HG03432 (cell line): ENCODE results near the gene ANKS1A.
"Not testable (repeated sequence)": the region's sequence is repeated elsewhere in the genome, so short reads cannot be mapped to it uniquely, and the experiment has no call there.

ENCODE experiments used
- ATAC-seq: cut with Tn5 transposase; IDR thresholded peaks from one replicate; pipeline ENCODE4 v1.9.1; 2021; ENCODE audit warnings: mild to moderate bottlenecking, moderate library complexity; ENCODE audit not compliant: unreplicated experiment

Gene ANKS1A

DNA sequence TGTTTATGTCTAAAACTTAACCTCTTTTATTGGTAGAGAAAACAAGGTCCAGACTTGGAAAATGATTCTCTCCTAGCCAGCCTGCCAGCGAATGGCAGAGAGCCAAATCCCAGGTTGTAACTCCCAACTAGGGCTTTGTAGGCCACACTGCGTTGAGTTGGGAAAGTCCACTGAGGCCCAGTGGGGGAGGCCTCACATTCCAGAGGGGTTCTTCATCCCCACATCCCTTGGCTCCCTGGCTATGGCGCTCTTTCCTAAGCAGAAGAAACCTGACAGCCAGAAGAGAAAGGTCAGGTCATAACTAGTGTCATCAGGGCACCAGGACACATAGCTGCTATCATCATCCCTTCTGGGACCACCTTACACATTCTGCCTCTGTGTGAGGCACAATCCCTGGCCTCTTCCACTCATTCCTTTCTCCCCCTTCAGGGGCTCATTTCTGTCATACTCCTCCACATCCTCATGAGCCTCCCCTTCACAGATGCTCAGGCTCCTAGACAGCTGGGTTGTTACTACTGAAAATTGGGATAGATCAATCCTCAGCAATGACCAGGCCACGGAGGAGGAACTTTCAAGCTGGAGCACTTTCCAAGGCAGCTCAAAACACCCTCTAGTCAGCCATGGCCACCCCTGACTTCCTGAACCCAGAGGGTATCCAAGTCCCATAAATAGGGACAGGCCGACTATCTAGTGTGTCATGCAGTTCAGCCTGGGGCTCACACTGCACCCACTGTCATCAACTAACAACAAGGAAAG lies 203.5 kb downstream of the ANKS1A start:
- no peak for ATAC-seq

DNA sequence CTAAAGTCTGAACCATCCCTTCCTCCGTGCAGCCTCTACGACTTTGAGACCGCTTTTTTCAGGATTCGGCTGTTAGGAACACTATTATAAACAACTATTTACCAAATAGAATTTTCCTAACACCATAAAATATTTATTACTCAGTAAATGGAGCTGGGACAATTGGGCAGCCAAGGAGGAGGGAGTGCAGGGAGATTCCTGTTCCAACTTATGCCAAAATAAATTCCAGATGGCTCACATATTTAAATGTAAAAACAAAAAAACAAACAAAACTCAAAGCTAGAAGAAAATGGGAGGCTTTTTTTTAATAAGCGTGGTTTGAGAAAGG lies 204.0 kb downstream of the ANKS1A start:
- ATAC-seq = no peak

DNA sequence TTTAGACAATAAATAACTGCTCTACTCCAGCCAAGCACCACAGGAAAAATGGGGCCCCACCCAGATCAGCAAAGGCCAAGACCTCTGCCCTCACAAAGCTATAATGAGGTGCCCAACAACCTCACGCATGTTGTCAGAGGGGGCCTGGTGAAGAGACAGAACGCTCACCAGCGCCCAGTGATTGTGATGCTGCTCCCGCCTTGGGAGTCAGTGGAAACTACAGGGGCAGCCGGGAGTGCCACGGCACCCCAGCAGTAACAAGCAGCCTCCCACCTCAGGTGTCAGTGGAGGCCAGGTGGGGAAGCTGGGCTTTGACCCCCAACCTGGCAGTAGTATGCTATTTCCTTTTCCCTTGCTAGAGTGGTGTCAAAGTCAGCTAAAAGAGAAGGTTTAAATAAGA lies 204.7 kb downstream of the ANKS1A start:
- no peak for ATAC-seq

DNA sequence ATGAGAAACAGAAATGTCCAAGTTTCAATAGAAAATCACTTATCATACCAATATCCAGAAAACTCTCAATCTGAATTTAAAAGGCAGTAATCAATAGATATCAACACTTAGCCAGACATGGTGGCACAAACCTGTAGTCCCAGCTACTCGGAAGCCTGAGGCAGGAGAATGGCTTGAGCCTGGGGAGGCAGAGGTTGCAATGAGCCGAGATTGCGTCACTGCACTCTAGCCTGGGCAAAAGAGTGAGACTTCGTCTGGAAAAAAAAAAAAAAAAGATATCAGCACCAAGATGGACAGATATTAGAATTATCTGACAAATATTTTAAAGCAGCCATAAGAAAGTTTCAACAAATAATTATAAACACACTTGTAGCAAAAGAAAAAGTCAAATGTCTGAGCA lies 205.1 kb downstream of the ANKS1A start:
- ATAC-seq = no peak

DNA sequence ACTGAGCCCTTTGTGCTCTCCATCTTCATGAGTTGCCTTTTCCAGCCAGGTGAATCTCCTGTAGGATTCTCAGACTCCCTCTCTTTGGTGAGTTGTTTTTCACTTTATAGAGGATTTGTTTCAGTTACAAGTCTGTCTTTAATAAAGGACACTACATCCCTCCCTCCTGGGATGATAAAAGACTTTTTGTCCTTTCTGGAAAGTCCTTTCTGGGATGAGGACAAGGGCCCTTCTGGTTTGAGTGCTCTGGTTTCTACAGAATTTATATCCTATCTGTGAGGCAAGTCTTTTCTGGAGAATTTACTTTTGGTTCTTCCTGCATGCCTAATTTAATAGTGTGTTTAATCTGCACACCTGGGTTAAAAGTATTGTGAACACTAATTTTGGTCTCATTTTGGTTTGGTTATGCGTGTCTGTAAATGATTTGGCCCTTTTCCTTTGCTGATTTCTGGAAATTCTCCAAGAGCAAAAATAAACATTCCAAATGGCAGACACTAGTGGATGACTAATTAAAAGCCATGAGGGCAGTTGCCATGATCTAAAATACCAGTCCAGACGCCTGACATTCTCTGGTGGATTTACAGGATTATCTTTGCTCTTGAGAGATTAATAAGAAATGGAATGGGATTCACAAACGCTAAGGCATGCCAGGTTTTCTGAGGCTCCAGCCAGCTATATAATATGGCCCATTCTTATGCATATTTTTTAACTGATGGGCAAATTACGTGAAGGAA lies 207.2 kb downstream of the ANKS1A start:
- no peak for ATAC-seq

DNA sequence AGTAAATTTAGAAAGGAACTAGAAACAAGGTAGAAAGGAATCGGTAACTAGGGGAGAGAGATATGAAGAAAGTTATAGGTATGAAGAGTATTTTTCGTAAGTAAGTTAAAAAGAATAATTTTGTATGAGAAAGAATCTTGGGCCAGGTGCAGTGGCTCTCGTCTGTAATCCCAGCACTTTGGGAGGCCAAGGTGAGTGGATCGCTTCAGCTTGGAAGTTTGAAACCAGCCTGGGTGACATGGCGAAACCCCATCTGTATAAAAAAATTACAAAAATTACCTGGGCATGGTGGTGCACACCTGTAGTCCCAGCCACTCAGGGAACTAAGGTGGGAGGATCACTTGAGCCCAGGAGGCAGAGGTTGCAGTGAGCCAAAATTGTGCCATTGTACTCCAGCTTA lies 210.1 kb downstream of the ANKS1A start:
- no peak for ATAC-seq

DNA sequence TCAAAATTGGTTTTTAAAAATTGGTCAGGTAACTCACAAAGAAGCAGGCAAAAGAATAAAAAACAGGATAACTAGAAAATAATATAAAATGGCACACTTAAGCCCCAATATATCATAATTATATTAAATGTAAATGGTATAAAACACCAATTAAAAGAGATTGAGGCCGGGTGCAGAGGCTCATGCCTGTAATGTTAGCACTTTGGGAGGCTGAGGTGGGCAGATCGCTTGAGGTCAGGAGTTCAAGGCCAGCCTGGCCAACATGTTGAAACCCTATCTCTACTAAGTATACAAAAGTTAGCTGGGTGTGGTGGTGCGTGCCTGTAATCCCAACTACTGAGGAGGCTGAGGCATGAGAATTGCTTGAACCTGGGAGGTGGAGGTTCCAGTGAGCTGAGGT lies 216.0 kb downstream of the ANKS1A start:
- no peak for ATAC-seq

DNA sequence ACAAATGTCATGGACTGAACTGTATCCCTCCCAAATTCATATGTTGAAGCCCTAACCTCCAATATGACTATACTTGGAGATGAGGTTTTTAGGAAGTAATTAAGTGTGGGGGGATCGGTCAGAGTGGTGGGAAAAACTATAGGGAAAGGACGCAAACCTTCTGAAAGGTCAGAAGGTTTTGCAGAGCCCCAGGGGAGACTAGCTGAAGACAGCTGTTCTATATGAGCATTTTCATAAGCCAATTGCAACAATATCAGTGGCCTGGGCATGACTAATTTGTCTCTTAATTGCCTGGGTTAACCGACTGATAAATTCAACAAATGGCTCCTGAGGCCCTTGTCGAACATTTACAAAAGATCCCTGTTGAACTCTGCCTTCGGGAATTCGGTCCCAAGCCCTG lies 217.0 kb downstream of the ANKS1A start:
- ATAC-seq = not testable (repeated sequence)

DNA sequence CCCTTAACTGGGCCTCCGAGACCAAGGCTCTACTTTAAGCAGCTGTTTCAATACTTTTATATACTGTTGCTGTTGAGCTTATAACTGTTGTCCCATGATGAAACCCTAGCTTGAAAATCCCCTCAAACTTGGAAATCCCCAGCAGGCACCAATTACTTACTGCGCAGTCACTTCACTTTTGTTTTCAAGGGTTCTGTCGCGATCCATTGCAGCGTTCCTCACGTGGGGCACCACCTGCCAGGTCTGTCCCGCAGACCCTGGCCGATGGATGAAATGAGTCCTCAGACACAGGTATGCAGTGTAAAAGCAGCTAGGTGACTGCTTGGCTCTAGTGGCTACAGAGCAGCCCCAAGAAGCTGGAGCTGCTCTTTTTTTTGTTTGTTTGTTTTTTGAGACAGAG lies 218.2 kb downstream of the ANKS1A start:
- not testable (repeated sequence) for ATAC-seq

DNA sequence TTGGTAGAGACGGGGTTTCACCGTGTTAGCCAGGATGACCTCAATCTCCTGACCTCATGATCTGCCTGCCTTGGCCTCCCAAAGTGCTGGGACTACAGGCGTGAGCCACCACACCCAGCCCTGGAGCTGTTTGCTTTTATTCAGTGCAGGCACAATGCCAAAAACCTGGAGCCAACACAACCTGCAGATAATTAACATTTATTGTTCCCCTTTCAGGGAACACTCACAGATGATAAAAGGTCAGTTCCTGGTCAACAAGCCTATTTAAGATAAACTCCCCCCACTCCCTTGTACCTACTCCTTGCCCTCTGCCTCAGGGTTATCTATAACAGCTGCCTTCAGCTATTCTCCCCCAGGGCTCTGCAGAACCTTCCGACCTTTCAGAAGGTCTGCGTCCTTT lies 218.7 kb downstream of the ANKS1A start:
- ATAC-seq = not testable (repeated sequence)

DNA sequence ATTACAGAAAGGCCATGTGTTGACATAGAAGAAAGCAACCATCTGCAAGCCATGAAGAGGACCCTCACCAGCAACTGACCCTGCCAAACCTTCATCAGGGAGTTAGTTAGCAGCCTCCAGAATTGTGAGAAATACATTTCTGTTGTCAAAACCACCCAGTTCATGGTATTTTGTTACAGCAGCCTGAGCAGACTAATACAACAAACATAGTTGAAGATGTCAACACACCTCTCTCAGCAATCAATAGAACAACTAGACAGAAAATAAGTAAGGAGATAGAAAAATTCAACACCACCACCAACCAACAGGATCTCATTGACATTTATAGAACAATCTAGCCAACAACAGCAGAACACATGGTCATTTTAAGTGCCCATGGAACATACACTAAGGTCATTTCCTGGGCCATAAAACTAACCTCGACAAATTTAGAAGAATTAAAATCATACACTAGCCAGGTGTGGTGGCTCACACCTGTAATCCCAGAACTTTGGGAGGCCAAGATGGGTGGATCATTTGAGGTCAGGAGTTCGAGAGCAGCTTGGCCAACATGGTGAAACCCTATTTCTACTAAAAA lies 219.3 kb downstream of the ANKS1A start:
- no peak for ATAC-seq

DNA sequence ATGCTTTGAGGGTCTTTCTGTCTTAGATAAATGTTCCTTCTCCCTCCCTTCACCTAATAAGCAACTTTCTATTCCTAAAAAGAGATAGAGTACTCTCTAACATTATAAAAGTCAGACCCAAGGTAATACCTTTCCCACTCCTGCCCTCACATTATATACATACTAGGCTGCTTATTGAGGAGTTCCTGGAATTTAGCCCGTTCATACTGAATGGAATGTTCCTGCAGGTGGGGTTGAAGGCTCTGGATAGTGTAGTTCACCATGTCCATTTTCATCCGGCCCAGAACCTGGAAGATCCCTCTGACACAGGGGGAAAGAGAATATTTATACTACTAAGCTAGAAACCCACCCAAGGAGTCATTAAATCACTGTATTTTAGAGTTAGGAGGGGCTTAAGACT lies 231.7 kb downstream of the ANKS1A start:
- ATAC-seq = no peak

DNA sequence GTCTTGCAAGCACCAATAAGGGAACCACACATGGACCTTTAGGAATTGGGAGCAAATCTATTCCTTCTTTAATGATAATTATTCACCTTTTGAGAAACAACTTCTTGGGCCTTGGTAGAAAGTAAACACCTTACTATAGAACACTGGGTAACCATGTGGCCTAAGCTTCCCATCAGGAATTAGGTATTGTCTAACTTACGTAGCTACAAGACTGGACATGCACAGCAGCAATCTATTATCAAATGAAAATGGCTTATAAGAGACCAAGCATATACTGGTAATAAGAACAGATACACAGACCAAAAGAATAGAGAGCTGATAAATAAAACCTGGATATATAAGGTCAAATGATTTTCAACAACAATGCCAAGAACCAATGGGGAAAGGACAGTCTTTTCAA lies 235.3 kb downstream of the ANKS1A start:
- ATAC-seq = no peak

DNA sequence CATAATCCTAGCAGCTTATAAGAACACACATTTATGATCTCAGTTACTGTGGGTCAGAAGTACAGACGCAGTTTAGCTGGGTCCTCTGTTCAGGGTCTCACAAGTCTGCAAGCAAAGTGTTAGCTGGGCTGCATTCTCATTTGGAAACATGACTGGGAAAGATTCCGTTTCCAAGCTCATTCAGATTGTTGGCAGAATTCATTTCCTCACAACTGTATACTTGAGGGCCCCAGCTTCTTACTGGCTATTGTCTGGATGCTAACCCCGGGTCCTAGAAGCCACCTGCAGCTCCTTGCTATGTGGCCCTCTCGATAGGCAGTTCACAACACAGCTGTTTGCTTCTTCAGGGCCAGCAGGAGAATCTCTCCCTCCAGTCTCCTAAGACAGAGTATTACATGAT lies 239.0 kb downstream of the ANKS1A start:
- ATAC-seq = no peak

DNA sequence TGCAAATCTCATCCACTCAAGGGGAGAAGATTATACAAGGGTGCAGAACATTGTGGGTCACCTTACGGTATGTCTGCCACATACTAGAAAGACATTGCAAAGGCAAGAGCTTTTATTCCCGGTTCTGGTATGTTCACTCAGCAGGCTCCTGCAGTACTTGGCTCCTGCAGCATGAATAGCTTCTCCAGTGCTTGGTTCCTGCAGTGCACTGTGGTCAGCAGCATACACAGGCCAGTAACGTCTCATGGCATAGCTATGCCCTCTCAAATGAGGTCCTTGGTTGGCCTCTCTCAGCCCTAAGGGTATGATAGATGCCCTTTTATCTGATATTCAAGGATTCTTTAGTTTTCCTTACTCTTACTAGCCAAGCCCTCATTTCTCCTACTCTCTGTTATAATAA lies 239.4 kb downstream of the ANKS1A start:
- ATAC-seq = no peak

DNA sequence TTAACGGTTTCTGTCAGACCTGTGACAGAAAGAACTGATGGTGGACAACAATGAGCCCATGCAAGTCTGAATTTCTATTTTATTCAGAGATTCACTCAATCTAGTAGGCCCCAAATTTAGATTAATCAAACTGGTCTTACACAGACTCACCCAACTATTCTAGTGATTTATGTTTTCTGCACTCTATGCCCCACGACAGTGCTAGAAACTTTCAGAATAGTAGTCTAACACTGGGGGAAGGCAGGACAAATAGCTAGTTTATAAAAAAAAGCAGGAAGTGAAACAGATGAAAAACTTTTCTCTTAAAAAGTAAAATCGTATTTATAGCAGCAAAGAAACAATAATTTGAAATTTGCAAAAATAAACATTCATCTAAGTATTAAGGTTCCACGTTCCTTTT lies 247.1 kb downstream of the ANKS1A start:
- no peak for ATAC-seq

DNA sequence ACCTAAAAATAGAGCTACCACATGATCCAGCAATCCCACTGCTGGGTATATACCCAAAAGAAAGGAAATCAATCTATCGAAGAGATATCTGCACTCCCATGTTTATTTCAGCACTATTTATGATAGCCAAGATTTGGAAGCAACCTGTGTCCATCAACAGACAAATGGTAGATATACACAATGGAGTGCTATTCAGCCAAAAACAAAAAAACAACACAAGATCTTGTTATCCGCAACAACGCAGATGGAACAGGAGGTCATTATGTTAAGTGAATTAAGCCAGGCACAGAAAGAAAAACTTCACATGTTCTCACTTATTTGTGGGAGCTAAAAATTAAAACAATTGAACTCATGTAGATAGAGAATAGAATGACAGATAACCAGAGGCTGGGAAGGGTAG lies 249.1 kb downstream of the ANKS1A start:
- not testable (repeated sequence) for ATAC-seq

DNA sequence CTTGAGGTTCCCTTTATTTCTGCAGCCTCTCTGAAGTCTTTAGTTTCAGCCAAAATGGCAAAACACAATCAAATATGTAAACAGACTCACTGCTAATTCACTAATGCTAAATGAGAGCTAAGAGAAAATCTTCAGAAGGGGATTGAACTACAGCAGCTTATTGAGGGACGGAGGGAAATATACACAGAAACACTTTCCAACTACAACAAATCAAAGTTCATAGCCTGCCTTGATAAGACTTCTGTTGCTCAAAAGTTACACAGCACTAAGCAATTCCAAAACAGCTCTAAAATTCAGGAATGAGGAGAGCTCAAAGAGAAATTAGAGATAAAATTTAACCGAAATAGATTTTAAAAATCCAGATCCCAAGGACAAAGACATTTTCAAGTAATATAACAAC lies 250.4 kb downstream of the ANKS1A start:
- no peak for ATAC-seq

DNA sequence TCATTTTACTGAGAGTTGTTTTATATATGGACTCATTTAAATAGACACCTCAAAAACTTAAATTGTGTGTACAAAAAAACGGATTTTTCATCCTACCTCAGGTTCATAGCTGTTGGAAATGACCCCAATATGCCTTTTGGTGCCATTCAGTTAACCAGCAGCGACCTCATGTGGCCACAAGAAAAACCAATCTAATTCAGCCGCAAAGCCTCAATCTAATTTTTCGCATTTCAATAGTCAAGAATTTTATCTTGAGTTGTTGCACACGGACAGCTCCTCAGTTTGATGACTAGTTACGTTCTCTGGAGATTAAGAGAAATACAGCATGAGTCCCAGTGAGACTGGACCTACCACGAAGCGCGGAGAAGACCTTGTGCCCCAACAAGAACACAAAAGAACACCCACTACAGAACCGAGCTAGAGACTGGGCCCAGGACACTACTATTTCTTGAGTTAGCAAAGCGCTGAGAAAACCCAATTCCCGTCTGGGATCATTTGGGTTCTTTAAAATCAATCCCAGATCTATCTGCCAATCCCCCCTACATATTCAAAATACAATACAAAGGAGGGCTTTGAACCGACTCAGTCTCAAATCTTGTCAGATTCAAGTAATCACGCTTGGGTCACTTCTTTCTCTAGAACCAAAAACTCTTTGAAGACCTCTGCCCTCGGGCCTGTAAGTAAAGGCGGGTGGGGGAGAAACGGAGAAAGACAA lies 251.0 kb downstream of the ANKS1A start:
- no peak for ATAC-seq

DNA sequence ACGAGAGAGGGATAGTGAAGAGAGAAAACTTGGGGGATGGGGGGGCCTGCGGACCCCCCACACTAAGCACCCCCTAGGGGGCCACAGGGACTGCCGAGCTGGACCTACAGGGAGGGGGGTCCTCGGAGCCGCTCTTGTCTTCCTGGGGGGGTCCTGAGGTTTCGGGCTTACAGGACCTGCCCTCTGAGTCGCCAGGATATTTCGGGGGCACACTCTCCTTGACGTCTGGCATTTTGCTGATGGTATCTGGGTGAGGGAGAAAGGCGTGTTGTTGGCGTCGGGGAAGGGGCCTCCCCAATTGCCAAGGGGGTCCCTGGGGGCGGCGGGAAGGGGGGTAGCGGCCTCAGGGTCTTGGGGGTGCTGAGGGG lies 251.6 kb downstream of the ANKS1A start:
- ATAC-seq = no peak
